Measurements from ENCODE around the gene GSKIP.

- TF ChIP-seq CTCF (IDR thresholded peaks at IDR 0.05): no peak
- TF ChIP-seq POLR2AphosphoS5 (IDR thresholded peaks at IDR 0.05): no peak
- TF ChIP-seq POLR2A (IDR thresholded peaks at IDR 0.05): no peak
- TF ChIP-seq EP300 (IDR thresholded peaks at IDR 0.05): no peak
Measured at GRCh38 chr14:96390965-96391292, 27.6 kb downstream of the GSKIP start.
